K562 (cell line): Measurements from ENCODE around the gene ERGIC1. TPM values are rescaled to one million over a fixed set of nuclear protein-coding genes. Genes with fewer than 3 reads are reported as not detected.
A peak's percentile ranks its signal among the peaks of the same experiment; 100 is the strongest.

Source experiments
- DIDO1 ChIP-seq: fragments of 450-650 bp; IDR thresholded peaks from 2 replicates; pipeline ENCODE4 v1.6.1; 2016; ENCODE audit warnings: low read depth, missing biosample characterization, missing genetic modification characterization
- E2F3 ChIP-seq: fragments of 250-450 bp; sonication (Bioruptor Pico); IDR thresholded peaks from 2 replicates; pipeline ENCODE4 v1.4.0; 2020; ENCODE audit warnings: mild to moderate bottlenecking
- EGR1 ChIP-seq: fragments of 450-650 bp; conservative IDR thresholded peaks from 2 replicates; pipeline ENCODE4 v1.6.1; 2017; ENCODE audit warnings: mild to moderate bottlenecking
- ESRRB ChIP-seq: fragments of 250-450 bp; sonication (Bioruptor Pico); IDR thresholded peaks from 2 replicates; pipeline ENCODE4 v1.5.0; 2020; ENCODE audit warnings: mild to moderate bottlenecking, moderate library complexity, borderline replicate concordance
- ETV5 ChIP-seq: sonication (generic); formaldehyde crosslinking; IDR thresholded peaks from 2 replicates; pipeline ENCODE4 v1.4.0; 2020; ENCODE audit warnings: low read depth, mild to moderate bottlenecking, missing genetic modification reagents
- HDAC3 ChIP-seq: fragments of 450-650 bp; IDR thresholded peaks from 2 replicates; pipeline ENCODE4 v1.6.1; 2018; ENCODE audit warnings: borderline replicate concordance, mild to moderate bottlenecking, moderate library complexity; ENCODE audit not compliant: partially characterized antibody
- HOMEZ ChIP-seq: fragments of 250-450 bp; sonication (Bioruptor Pico); IDR thresholded peaks from 2 replicates; pipeline ENCODE4 v1.4.0; 2020; ENCODE audit warnings: mild to moderate bottlenecking, moderate library complexity
- KAT7 ChIP-seq: sonication (generic); formaldehyde crosslinking; IDR thresholded peaks from 2 replicates; pipeline ENCODE4 v1.8.0; 2022; ENCODE audit warnings: missing genetic modification reagents, mild to moderate bottlenecking, borderline replicate concordance
- MTF1 ChIP-seq: fragments of 250-450 bp; sonication (Bioruptor Pico); IDR thresholded peaks from 2 replicates; pipeline ENCODE4 v1.9.0; 2021; ENCODE audit warnings: moderate library complexity, mild to moderate bottlenecking, inconsistent platforms, borderline replicate concordance
- NUFIP1 ChIP-seq: fragments of 450-650 bp; IDR thresholded peaks from 2 replicates; pipeline ENCODE4 v1.6.1; 2018; ENCODE audit not compliant: partially characterized antibody
- POLR2A ChIP-seq: fragments of 450-650 bp; conservative IDR thresholded peaks from 2 replicates; pipeline ENCODE4 v1.6.1; 2016
- POLR2B ChIP-seq: fragments of 450-650 bp; IDR thresholded peaks from 2 replicates; pipeline ENCODE4 v1.6.1; 2018; ENCODE audit warnings: low read depth; ENCODE audit not compliant: partially characterized antibody
- RNF2 ChIP-seq: sonication (generic); IDR thresholded peaks from 2 replicates; pipeline ENCODE4 v1.6.1; 2016
- SFPQ ChIP-seq: fragments of 200-400 bp; formaldehyde crosslinking; IDR thresholded peaks from 2 replicates; pipeline ENCODE4 v1.6.1; 2017; ENCODE audit warnings: mild to moderate bottlenecking, low read depth, low read length, moderate library complexity
- SMAD3 ChIP-seq: fragments of 450-650 bp; formaldehyde crosslinking; conservative IDR thresholded peaks from 2 replicates; pipeline ENCODE4 v1.4.0; 2020; ENCODE audit warnings: mild to moderate bottlenecking
- STAG1 ChIP-seq: sonication (generic); formaldehyde crosslinking; IDR thresholded peaks from 2 replicates; pipeline ENCODE4 v1.5.0; 2020; ENCODE audit warnings: missing genetic modification reagents, borderline replicate concordance
- TRIM25 ChIP-seq: fragments of 450-650 bp; IDR thresholded peaks from 2 replicates; pipeline ENCODE4 v1.7.0; 2016; ENCODE audit warnings: borderline replicate concordance
- ZBTB17 ChIP-seq: fragments of 450-650 bp; formaldehyde crosslinking; IDR thresholded peaks from 2 replicates; pipeline ENCODE4 v1.4.0; 2020; ENCODE audit warnings: mild to moderate bottlenecking
- ZFP1 ChIP-seq: fragments of 450-650 bp; formaldehyde crosslinking; IDR thresholded peaks from 2 replicates; pipeline ENCODE4 v1.4.0; 2020; ENCODE audit warnings: mild to moderate bottlenecking, mixed read lengths
- ZNF253 ChIP-seq: fragments of 250-450 bp; sonication (Bioruptor Pico); conservative IDR thresholded peaks from 2 replicates; pipeline ENCODE4 v1.6.1; 2021; ENCODE audit warnings: mild to moderate bottlenecking
- ZNF77 ChIP-seq: fragments of 250-450 bp; sonication (Bioruptor Pico); IDR thresholded peaks from 2 replicates; pipeline ENCODE4 v1.5.0; 2020
- polyA plus RNA-seq, 8 experiments: library from polyadenylated mRNA; depleted of rRNA in 4 of 8; stranded (reverse) in 5 of 8; unstranded in 3 of 8; fragments of >200 nt; fragmentation: Nextera tagmentation in 2 of 8; fragmentation: Illumina TruSeq in 1 of 8; extraction: Ambion mirVana in 2 of 8; extraction: Trizol in 1 of 8; gene quantifications; 2 replicates each; pipeline versions ENCODE4 v1.2.1 to v1.2.3, GENCODE V29; 2011 to 2014; ENCODE audit warnings: inconsistent platforms in 1 of 8, missing spikeins in 1 of 8
- total RNA-seq, 7 experiments: library from RNA; depleted of rRNA in 6 of 7; stranded (reverse); fragments of >200 nt in 6 of 7; fragmentation: Illumina TruSeq in 2 of 7; extraction: Trizol in 2 of 7; gene quantifications; 2 replicates each; pipeline versions ENCODE4 v1.2.1 to v1.2.3, GENCODE V29; 2011 to 2021; ENCODE audit warnings: low replicate concordance in 1 of 7
- TF ChIP-seq, protein P1 (sequence below): sonication (generic); formaldehyde crosslinking; IDR thresholded peaks from 2 replicates; pipeline ENCODE4 v1.8.1; 2023; ENCODE audit warnings: mild to moderate bottlenecking, missing genetic modification reagents

Gene ERGIC1
- total and polyA plus RNA-seq, 9 of the 15 experiments (the other 6 are each of a cell fraction or from before 2014, with no cell fraction given): 5.5 to 68.4 (median 36.4) TPM

GRCh38 chr5:172806897-172807672 lies 27.0 kb upstream of the ERGIC1 start (continued):
- TF ChIP-seq NUFIP1 (no peak), SMAD3 (no peak), ZNF77 (CRISPR knock-in tag) (no peak), HDAC3 (no peak), RNF2 (no peak), POLR2B (peak; percentile 71), ZNF253 (CRISPR knock-in tag) (0 out of 2 replicates have a peak, but pooled peaks have one; percentile 5), ETV5 (CRISPR knock-in tag) (no peak), TRIM25 (no peak), E2F3 (CRISPR knock-in tag) (no peak), ZBTB17 (0 out of 2 replicates have a peak, but pooled peaks have one; percentile 60), DIDO1 (tag) (no peak), EGR1 (peak; percentile 69), KAT7 (CRISPR knock-in tag) (no peak), HOMEZ (no peak), STAG1 (CRISPR knock-in tag) (no peak), MTF1 (CRISPR knock-in tag) (no peak), ESRRB (CRISPR knock-in tag) (no peak), ZFP1 (no peak), SFPQ (no peak), POLR2A (peak; percentile 78)
- TF ChIP-seq, protein P1, sequence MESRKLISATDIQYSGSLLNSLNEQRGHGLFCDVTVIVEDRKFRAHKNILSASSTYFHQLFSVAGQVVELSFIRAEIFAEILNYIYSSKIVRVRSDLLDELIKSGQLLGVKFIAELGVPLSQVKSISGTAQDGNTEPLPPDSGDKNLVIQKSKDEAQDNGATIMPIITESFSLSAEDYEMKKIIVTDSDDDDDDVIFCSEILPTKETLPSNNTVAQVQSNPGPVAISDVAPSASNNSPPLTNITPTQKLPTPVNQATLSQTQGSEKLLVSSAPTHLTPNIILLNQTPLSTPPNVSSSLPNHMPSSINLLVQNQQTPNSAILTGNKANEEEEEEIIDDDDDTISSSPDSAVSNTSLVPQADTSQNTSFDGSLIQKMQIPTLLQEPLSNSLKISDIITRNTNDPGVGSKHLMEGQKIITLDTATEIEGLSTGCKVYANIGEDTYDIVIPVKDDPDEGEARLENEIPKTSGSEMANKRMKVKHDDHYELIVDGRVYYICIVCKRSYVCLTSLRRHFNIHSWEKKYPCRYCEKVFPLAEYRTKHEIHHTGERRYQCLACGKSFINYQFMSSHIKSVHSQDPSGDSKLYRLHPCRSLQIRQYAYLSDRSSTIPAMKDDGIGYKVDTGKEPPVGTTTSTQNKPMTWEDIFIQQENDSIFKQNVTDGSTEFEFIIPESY: no peak
